ENCODE data around the gene XAB2. TPM values are rescaled to one million over a fixed set of nuclear protein-coding genes. Genes with fewer than 3 reads are reported as not detected.

Gene XAB2
- total and polyA plus RNA-seq, 2 donors (not counting 1 experiment from before 2014, with no cell fraction given) = 62.7 to 93.8 TPM

DNA sequence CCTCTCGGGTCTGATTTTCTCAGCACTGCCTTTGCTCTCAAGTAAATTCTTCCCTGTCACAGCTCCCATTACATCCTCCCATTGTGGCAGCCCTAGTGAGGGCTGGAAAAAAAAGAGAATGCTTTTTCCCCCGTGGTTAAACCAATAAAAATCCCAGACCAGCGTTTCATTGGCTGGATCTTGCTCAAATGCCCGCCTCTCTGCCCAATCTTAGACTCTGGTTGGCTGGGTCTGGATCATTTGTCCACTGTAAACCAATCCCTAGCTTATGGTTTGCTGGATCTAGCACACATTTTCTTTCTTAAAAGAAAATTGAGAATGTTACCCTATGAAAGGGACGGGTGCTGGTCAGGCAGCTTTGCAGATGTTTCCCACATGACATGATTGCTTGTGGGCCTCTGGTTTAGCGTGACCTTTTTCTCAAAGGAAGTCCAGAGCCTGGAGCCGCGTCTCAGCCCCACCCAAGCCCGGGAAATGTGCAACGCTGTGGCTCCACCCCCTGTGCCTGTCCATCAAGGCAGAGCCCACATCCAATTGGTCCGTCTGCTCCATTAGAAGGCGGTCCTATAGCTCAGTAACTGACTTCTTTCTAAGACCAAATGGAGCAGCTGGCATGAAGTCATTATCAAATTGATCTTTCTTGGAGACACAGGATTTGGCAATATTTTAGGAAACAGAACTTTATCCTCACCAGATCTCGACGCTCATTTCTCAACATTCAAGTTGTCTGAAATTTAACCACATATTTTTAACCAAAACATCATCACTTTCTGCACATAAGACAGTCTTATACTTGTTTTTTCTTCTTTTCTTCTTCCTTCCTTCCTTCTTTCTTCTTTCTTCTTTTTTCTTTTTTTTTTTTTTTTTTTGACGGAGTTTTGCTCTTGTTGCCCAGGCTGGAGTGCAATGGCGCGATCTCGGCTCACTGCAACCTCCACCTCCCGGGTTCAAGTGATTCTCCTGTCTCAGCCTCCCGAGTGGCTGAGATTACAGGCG, 45.0 kb upstream of the XAB2 start:
- H3K27ac Mint-ChIP-seq = no peak overlapping the region
- Histone ChIP-seq H3K4me3 (ENCODE audit: control extremely low read depth in 1 of 5, extremely low read depth in 1 of 5, insufficient read depth in 1 of 5, low read depth in 2 of 5, low read length in 4 of 5) (no peak overlapping the region), H3K9me3 (ENCODE audit: control extremely low read depth in 1 of 3, control insufficient read depth in 2 of 3, insufficient read depth in 1 of 3, low read length in 2 of 3) (peaks cover 0 to 12% (median 0%) of the 10 kb centered on the region in 3 donors), H3K4me1 (ENCODE audit: control insufficient read depth in 2 of 2, insufficient read depth in 2 of 2, low read length in 2 of 2) (peaks cover 29 to 33% of the 10 kb centered on the region in 2 donors), H3K36me3 (replicated peaks in 1 of 2; ENCODE audit: control extremely low read depth in 1 of 2, control insufficient read depth in 1 of 2, extremely low read depth in 1 of 2, insufficient read depth in 2 of 2, low read length in 1 of 2) (no peaks in the 10 kb centered on the region), H4K20me1 (ENCODE audit: control insufficient read depth, insufficient read depth, low read length, poor library complexity, severe bottlenecking) (no peaks in the 10 kb centered on the region), H3K9ac (ENCODE audit: low read length) (no peak overlapping the region), H3K27me3 (replicated peaks in 1 of 4; ENCODE audit: control extremely low read depth in 1 of 4, control insufficient read depth in 3 of 4, insufficient read depth in 4 of 4, low read length in 3 of 4) (peaks cover 0 to 57% (median 13%) of the 10 kb centered on the region in 4 experiments), H3K79me2 (ENCODE audit: control insufficient read depth, insufficient read depth, low read length) (no peaks in the 10 kb centered on the region), H2AFZ (ENCODE audit: insufficient read depth, low read depth, low read length, poor library complexity, severe bottlenecking) (no peak overlapping the region), H3K27ac (ENCODE audit: low read length in 2 of 2) (no peak overlapping the region), H3K4me2 (replicated peaks; ENCODE audit: low read depth, low read length, poor library complexity, severe bottlenecking) (no peak overlapping the region)
- H3K4me1 Mint-ChIP-seq = peaks cover 39% of the 10 kb centered on the region
- H3K9me3 Mint-ChIP-seq (ENCODE audit: insufficient read depth) = no peaks in the 10 kb centered on the region
- DNase-seq = no peak
- no peak for TF ChIP-seq EZH2 (IDR thresholded peaks at IDR 0.05; ENCODE audit: borderline replicate concordance, insufficient read depth, low read depth, low read length, poor library complexity, severe bottlenecking)
- TF ChIP-seq, protein P1, sequence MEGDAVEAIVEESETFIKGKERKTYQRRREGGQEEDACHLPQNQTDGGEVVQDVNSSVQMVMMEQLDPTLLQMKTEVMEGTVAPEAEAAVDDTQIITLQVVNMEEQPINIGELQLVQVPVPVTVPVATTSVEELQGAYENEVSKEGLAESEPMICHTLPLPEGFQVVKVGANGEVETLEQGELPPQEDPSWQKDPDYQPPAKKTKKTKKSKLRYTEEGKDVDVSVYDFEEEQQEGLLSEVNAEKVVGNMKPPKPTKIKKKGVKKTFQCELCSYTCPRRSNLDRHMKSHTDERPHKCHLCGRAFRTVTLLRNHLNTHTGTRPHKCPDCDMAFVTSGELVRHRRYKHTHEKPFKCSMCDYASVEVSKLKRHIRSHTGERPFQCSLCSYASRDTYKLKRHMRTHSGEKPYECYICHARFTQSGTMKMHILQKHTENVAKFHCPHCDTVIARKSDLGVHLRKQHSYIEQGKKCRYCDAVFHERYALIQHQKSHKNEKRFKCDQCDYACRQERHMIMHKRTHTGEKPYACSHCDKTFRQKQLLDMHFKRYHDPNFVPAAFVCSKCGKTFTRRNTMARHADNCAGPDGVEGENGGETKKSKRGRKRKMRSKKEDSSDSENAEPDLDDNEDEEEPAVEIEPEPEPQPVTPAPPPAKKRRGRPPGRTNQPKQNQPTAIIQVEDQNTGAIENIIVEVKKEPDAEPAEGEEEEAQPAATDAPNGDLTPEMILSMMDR (IDR thresholded peaks at IDR 0.05) = no peak
- ChIA-PET POLR2A (interaction anchor here (0.6 kb wide), 1 partner anchor 134 kb away, joined by 3 read pairs; no protein-coding TSS in a partner anchor), CTCF (interaction anchor here (0.7 to 1.1 kb wide), 4 partner anchors 16 to 126 kb away, joined by 3 to 7 read pairs (median 4); no protein-coding TSS in a partner anchor)
- 48% methylated on average over 10 of the region's 21 CpGs for WGBS (ENCODE audit: insufficient coverage)
- intact Hi-C loops (cut with micrococcal nuclease) = loop anchor here (5.0 kb wide), 1 partner anchor 577 kb away; no protein-coding TSS in a partner anchor
- H3K4me3 Mint-ChIP-seq = no peak overlapping the region
- H3K27me3 Mint-ChIP-seq = peaks cover 45% of the 10 kb centered on the region
- no peak for ATAC-seq (ENCODE audit: low read depth)

DNA sequence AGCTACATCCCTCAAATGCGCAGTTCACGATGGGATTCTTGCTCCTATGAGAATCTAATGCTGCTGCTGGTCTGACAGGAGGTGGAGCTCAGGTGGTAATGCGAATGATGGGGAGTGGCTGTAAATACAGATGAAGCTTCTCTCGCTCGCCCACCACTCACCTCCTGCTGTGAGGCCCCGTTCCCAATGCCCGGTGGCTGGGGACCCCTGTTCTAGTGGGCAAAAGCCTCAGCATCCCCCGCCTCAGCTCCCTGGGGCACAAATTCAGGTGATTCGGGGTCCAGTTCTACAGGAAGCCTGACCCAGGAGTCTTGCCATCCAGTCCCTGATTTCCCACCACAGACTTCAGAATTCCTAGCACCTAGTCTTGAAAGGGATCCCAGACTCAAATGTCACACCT, 43.2 kb upstream of the XAB2 start:
- H3K9me3 ChIP-seq (ENCODE audit: control extremely low read depth in 1 of 3, control insufficient read depth in 2 of 3, insufficient read depth in 1 of 3, low read length in 2 of 3) = peaks cover 0 to 12% (median 0%) of the 10 kb centered on the region in 3 donors
- no peak overlapping the region for H3K4me3 ChIP-seq (ENCODE audit: control extremely low read depth in 1 of 5, extremely low read depth in 1 of 5, insufficient read depth in 1 of 5, low read depth in 2 of 5, low read length in 4 of 5)
- H3K9ac ChIP-seq (ENCODE audit: low read length) = no peak overlapping the region
- H3K36me3 ChIP-seq (replicated peaks in 1 of 2; ENCODE audit: control extremely low read depth in 1 of 2, control insufficient read depth in 1 of 2, extremely low read depth in 1 of 2, insufficient read depth in 2 of 2, low read length in 1 of 2) = no peaks in the 10 kb centered on the region
- intact Hi-C loops (cut with micrococcal nuclease) = no loop called here
- CTCF ChIA-PET = no interaction called here
- H3K9me3 Mint-ChIP-seq (ENCODE audit: insufficient read depth) = no peaks in the 10 kb centered on the region
- H3K27me3 Mint-ChIP-seq = peaks cover 43% of the 10 kb centered on the region
- H3K4me1 ChIP-seq (ENCODE audit: control insufficient read depth in 2 of 2, insufficient read depth in 2 of 2, low read length in 2 of 2) = peaks cover 25 to 27% of the 10 kb centered on the region in 2 donors
- peaks cover 30% of the 10 kb centered on the region for H3K4me1 Mint-ChIP-seq
- WGBS (ENCODE audit: insufficient coverage) = 70% methylated on average over 6 of the region's 9 CpGs
- no peak overlapping the region for H3K4me2 ChIP-seq (replicated peaks; ENCODE audit: low read depth, low read length, poor library complexity, severe bottlenecking)
- no peaks in the 10 kb centered on the region for H4K20me1 ChIP-seq (ENCODE audit: control insufficient read depth, insufficient read depth, low read length, poor library complexity, severe bottlenecking)
- no peak for ATAC-seq (ENCODE audit: low read depth)
- no peak overlapping the region for H3K27ac ChIP-seq (ENCODE audit: low read length in 2 of 2)
- no peak for DNase-seq
- POLR2A ChIA-PET = no interaction called here
- H3K79me2 ChIP-seq (ENCODE audit: control insufficient read depth, insufficient read depth, low read length) = no peaks in the 10 kb centered on the region
- TF ChIP-seq, protein P1 (IDR thresholded peaks at IDR 0.05) = no peak
- no peak for TF ChIP-seq EZH2 (IDR thresholded peaks at IDR 0.05; ENCODE audit: borderline replicate concordance, insufficient read depth, low read depth, low read length, poor library complexity, severe bottlenecking)
- H3K27me3 ChIP-seq (replicated peaks in 1 of 4; ENCODE audit: control extremely low read depth in 1 of 4, control insufficient read depth in 3 of 4, insufficient read depth in 4 of 4, low read length in 3 of 4) = peaks cover 0 to 64% (median 13%) of the 10 kb centered on the region in 4 experiments
- H3K27ac Mint-ChIP-seq = no peak overlapping the region
- H3K4me3 Mint-ChIP-seq = no peak overlapping the region
- H2AFZ ChIP-seq (ENCODE audit: insufficient read depth, low read depth, low read length, poor library complexity, severe bottlenecking) = no peak overlapping the region

Measured in B cell (primary cell).